HG02623 (cell line): ENCODE data around the gene XXYLT1.

Experiments
- ATAC-seq: cut with Tn5 transposase; IDR thresholded peaks from one replicate; pipeline ENCODE4 v1.9.1; 2021; ENCODE audit warnings: moderate library complexity; ENCODE audit not compliant: unreplicated experiment

The XXYLT1 gene

GRCh38 chr3:195036203-195036505 is 234.8 kb downstream of the XXYLT1 start:
- ATAC-seq, result no peak

- ATAC-seq, result no peak
Measured at GRCh38 chr3:195035345-195036202, 235.4 kb downstream of the XXYLT1 start.

GRCh38 chr3:195034541-195034940 is 236.4 kb downstream of the XXYLT1 start:
- no peak for ATAC-seq

GRCh38 chr3:195034101-195034500 is 236.9 kb downstream of the XXYLT1 start:
- ATAC-seq, result no peak

- ATAC-seq, result no peak
Measured at GRCh38 chr3:195033531-195034091, 237.3 kb downstream of the XXYLT1 start.

- no peak for ATAC-seq
Measured at GRCh38 chr3:195032955-195033354, 238.0 kb downstream of the XXYLT1 start.

GRCh38 chr3:195032106-195032759 is 238.7 kb downstream of the XXYLT1 start:
- no peak for ATAC-seq

GRCh38 chr3:195031574-195032003 is 239.4 kb downstream of the XXYLT1 start:
- ATAC-seq, result no peak

GRCh38 chr3:195030791-195031321 is 240.1 kb downstream of the XXYLT1 start:
- no peak for ATAC-seq

GRCh38 chr3:195028877-195029606 is 241.9 kb downstream of the XXYLT1 start:
- ATAC-seq, result no peak

GRCh38 chr3:195025884-195026200 is 245.1 kb downstream of the XXYLT1 start:
- no peak for ATAC-seq

- ATAC-seq, result no peak
Measured at GRCh38 chr3:195025056-195025883, 245.7 kb downstream of the XXYLT1 start.

- no peak for ATAC-seq
Measured at GRCh38 chr3:195023989-195024388, 247.0 kb downstream of the XXYLT1 start.

- ATAC-seq, result no peak
Measured at GRCh38 chr3:195023576-195023975, 247.4 kb downstream of the XXYLT1 start.

- ATAC-seq, result no peak
Measured at GRCh38 chr3:195021692-195022091, 249.3 kb downstream of the XXYLT1 start.

GRCh38 chr3:195020921-195021320 is 250.0 kb downstream of the XXYLT1 start:
- ATAC-seq, result no peak

- no peak for ATAC-seq
Measured at GRCh38 chr3:195020185-195020584, 250.8 kb downstream of the XXYLT1 start.

- no peak for ATAC-seq
Measured at GRCh38 chr3:195019335-195019734, 251.6 kb downstream of the XXYLT1 start.
